Stimulated activated CD4-positive, alpha-beta T cell treated with anti-CD3 and anti-CD28 coated beads, Interleukin-1b, Interleukin-23, amount 100 ng/mL, for 24 hours (primary cell): ENCODE results near the gene IFI44L.

Source experiments
- DNase-seq, 4 experiments: peaks; one replicate each; pipeline ENCODE4 v3.0.0-alpha.2; 2020; ENCODE audit warnings: low read depth in 4 of 4, low spot score in 1 of 4

IFI44L gene

GRCh38 chr1:78687315-78687714 is 67.1 kb downstream of the IFI44L start:
- no peak for DNase-seq

GRCh38 chr1:78687914-78688313 is 67.7 kb downstream of the IFI44L start:
- no peak for DNase-seq

GRCh38 chr1:78688697-78689096 is 68.4 kb downstream of the IFI44L start:
- DNase-seq: no peak

GRCh38 chr1:78690516-78690915 is 70.3 kb downstream of the IFI44L start:
- DNase-seq: no peak

- no peak for DNase-seq
These were observed 71.9 kb downstream of the IFI44L start for GRCh38 chr1:78691995-78692747.
